Lower leg skin (tissue), 3 donors: ENCODE results near the gene SUGCT.

Experiments used
- CTCF ChIP-seq, 3 donors: fragments of 450-650 bp; IDR thresholded peaks; one replicate each; pipeline ENCODE4 v1.5.1; 2016; ENCODE audit warnings: antibody characterized with exemption in 3 of 3, mild to moderate bottlenecking in 3 of 3, moderate library complexity in 2 of 3
- POLR2A ChIP-seq, 2 donors: fragments of 450-650 bp; IDR thresholded peaks; one replicate each; pipeline ENCODE4 v1.6.1; 2016 to 2017; ENCODE audit warnings: antibody characterized with exemption in 2 of 2, mild to moderate bottlenecking in 1 of 2, moderate library complexity in 1 of 2

GRCh38 chr7:40619647-40620046, 484.8 kb downstream of the SUGCT start:
- TF ChIP-seq CTCF (IDR thresholded peaks at IDR 0.05) (no peak), POLR2A (IDR thresholded peaks at IDR 0.05) (no peak)
